ENCODE data around the gene ENTPD2. TPM values are rescaled to one million over a fixed set of nuclear protein-coding genes. Genes with fewer than 3 reads are reported as not detected.

The ENTPD2 gene
- total RNA-seq, 4 donors from 2014 or later: 0.22 to 0.49 TPM; not detected in 2

GRCh38 chr9:137029058-137029936, 24.6 kb downstream of the ENTPD2 start:
- TF ChIP-seq POLR2A (IDR thresholded peaks at IDR 0.05) (no peak), CTCF (IDR thresholded peaks at IDR 0.05) (peak; percentile 56 to 85 (median 78))
- 27 to 34% methylated on average over 19 of the region's 19 CpGs for WGBS, 2 donors
- Histone ChIP-seq H3K4me3 (replicated peaks in 1 of 3) (peak overlapping the region in 2 of 3 donors; percentile 22 to 49), H3K27ac (peak overlapping the region in 1 of 3 donors; percentile 64), H3K36me3 (no peaks in the 10 kb centered on the region), H3K4me1 (peaks cover 29 to 43% of the 10 kb centered on the region in 2 donors), H3K27me3 (no peaks in the 10 kb centered on the region), H3K9me3 (no peaks in the 10 kb centered on the region)
- DNase-seq: peak; percentile 74 to 79
- intact Hi-C loops (cut with DNase I): no loop called here

- H3K4me3 ChIP-seq (replicated peaks in 1 of 3): peak overlapping the region; percentile 22 to 49 (median 49)
- no peaks in the 10 kb centered on the region for H3K27me3 ChIP-seq
- DNase-seq: peak; percentile 73 to 77
- no peaks in the 10 kb centered on the region for H3K36me3 ChIP-seq
- TF ChIP-seq POLR2A (IDR thresholded peaks at IDR 0.05) (no peak), CTCF (IDR thresholded peaks at IDR 0.05) (peak in 3 of 6 experiments; percentile 28 to 44 (median 29))
- H3K4me1 ChIP-seq: peaks cover 29 to 42% of the 10 kb centered on the region in 2 donors
- WGBS, 2 donors: 0% methylated on average over 33 of the region's 98 CpGs; no CpG with 5 or more reads in 1 of the 2 donors
- peak overlapping the region in 2 of 3 donors; percentile 0 to 64 for H3K27ac ChIP-seq
- no peaks in the 10 kb centered on the region for H3K9me3 ChIP-seq
- intact Hi-C loops (cut with DNase I): no loop called here
These were observed 25.4 kb downstream of the ENTPD2 start for GRCh38 chr9:137028263-137029057.

GRCh38 chr9:137027369-137028262, 26.2 kb downstream of the ENTPD2 start, which contains the start of gene ABCA2:
TSS of gene ABCA2 (minus strand) at chr9:137028237. CDS start at chr9:137028140, 97 bp downstream.
- intact Hi-C loops (cut with DNase I): no loop called here
- peaks cover 29 to 42% of the 10 kb centered on the region in 2 donors for H3K4me1 ChIP-seq
- no peaks in the 10 kb centered on the region for H3K9me3 ChIP-seq
- H3K27me3 ChIP-seq: no peaks in the 10 kb centered on the region
- 15 to 22% methylated on average over 5 to 9 of the region's 95 CpGs for WGBS, 2 donors
- peak in 1 of 2 donors; percentile 39 for TF ChIP-seq POLR2A (IDR thresholded peaks at IDR 0.05)
- TF ChIP-seq CTCF (IDR thresholded peaks at IDR 0.05): no peak
- H3K4me3 ChIP-seq (replicated peaks in 1 of 3): peak within 1 kb of the TSS; percentile 22 to 49 (median 49)
- DNase-seq: peak; percentile 37 to 50
- H3K36me3 ChIP-seq: no peaks in the 10 kb centered on the region
- H3K27ac ChIP-seq: peak within 1 kb of the TSS; percentile 46 to 64 (median 53)

- DNase-seq: peak; percentile 78 to 81
- Histone ChIP-seq H3K27me3 (no peaks in the 10 kb centered on the region), H3K4me1 (peaks cover 29 to 42% of the 10 kb centered on the region in 2 donors), H3K4me3 (replicated peaks in 1 of 3) (peak overlapping the region in 1 of 3 donors; percentile 49), H3K9me3 (no peaks in the 10 kb centered on the region), H3K36me3 (no peaks in the 10 kb centered on the region), H3K27ac (peak overlapping the region; percentile 46 to 63 (median 53))
- TF ChIP-seq CTCF (IDR thresholded peaks at IDR 0.05) (no peak), POLR2A (IDR thresholded peaks at IDR 0.05) (no peak)
- intact Hi-C loops (cut with DNase I): no loop called here
- 12% methylated on average over 3 of the region's 4 CpGs; no CpG with 5 or more reads in 1 of the 2 donors for WGBS, 2 donors
These were observed 27.0 kb downstream of the ENTPD2 start for GRCh38 chr9:137026828-137027227.
